NCI-H1694 treated with DMSO at 0.1 percent for 48 hours (cell line): ENCODE measurements around the gene CYP2E1.
"Not testable (repeated sequence)": the region's sequence is repeated elsewhere in the genome, so short reads cannot be mapped to it uniquely, and the experiment has no call there.

ENCODE experiments used
- DNase-seq: peaks from one replicate; lab custom pipeline; 2025; lab: John Stamatoyannopoulos, UW

CYP2E1 gene

DNA sequence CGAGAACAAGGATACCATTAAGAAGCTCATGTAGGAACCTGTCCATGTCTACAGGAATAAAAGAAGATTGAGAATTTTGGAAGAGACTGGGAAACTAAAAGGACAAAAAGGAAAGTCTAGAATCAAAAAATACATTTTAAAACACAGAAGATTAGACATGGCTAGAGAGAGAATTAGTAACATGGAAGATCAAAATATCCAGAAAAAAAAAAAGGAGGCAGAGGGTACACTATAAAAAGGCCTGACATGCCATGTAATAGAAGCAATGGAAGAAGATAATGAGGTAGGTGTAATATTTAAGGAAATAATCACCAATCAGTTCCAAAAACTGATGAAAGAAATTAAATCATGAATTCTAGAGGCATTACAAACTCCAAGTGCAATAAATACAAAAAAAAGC lies 46.3 kb downstream of the CYP2E1 start:
- DNase-seq: not testable (repeated sequence)

DNA sequence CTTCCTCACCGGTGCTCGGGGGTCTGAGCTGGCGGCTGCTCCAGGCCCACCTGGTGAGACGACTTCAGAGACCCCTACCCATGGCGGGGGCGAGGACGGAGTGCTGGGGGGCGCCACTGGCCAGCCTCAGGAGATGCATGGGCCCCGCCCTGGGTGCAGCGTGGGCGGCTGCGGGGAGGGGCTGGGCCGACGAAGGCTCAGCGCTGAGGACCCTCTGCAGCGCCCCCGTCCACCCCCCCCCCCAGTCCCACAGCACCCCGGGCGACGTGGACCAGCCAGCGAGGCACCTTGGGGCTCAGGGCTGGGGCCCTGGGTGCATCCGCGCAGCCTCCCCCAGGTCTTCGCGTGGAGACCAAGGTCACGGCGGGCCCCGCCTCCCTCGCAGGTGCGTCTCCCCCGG lies 49.9 kb downstream of the CYP2E1 start:
- DNase-seq: not testable (repeated sequence)
